ENCODE results near the gene CCDC18. TPM values are rescaled to one million over a fixed set of nuclear protein-coding genes. Genes with fewer than 3 reads are reported as not detected.
"Not testable (repeated sequence)": the region's sequence is repeated elsewhere in the genome, so short reads cannot be mapped to it uniquely, and the experiment has no call there.

The CCDC18 gene
- total RNA-seq, 1 experiment from 2014 or later = 21.0 TPM

GRCh38 chr1:93171549-93172034 lies 8.9 kb upstream of the CCDC18 start:
- peak; percentile 10 for DNase-seq (ENCODE audit: low read depth)

GRCh38 chr1:93172778-93173177 lies 7.7 kb upstream of the CCDC18 start:
- DNase-seq (ENCODE audit: low read depth) = peak; percentile 10

- not testable (repeated sequence) for DNase-seq (ENCODE audit: low read depth)
These were observed 5.9 kb upstream of the CCDC18 start for GRCh38 chr1:93174638-93175037.

- peak; percentile 55 for DNase-seq (ENCODE audit: low read depth)
These were observed 2.5 kb upstream of the CCDC18 start for GRCh38 chr1:93177991-93178390.

GRCh38 chr1:93178418-93178817 lies 2.1 kb upstream of the CCDC18 start:
- peak; percentile 16 for DNase-seq (ENCODE audit: low read depth)

- DNase-seq (ENCODE audit: low read depth) = peak; percentile 98
These were observed 420 bp upstream of the CCDC18 start, which contains the start of gene TMED5 for GRCh38 chr1:93179886-93180722. TMED5 (minus strand) TSS chr1:93180413; CDS start chr1:93180242, 171 bp downstream.

GRCh38 chr1:93186667-93187066 lies 6.1 kb downstream of the CCDC18 start:
- no peak for DNase-seq (ENCODE audit: low read depth)

GRCh38 chr1:93190432-93190831 lies 9.9 kb downstream of the CCDC18 start:
- no peak for DNase-seq (ENCODE audit: low read depth)

GRCh38 chr1:93194231-93194990 lies 13.9 kb downstream of the CCDC18 start:
- no peak for DNase-seq (ENCODE audit: low read depth)

- DNase-seq (ENCODE audit: low read depth) = no peak
These were observed 16.1 kb downstream of the CCDC18 start for GRCh38 chr1:93196591-93196990.

GRCh38 chr1:93199150-93199549 lies 18.6 kb downstream of the CCDC18 start:
- DNase-seq (ENCODE audit: low read depth) = no peak

GRCh38 chr1:93200086-93200620 lies 19.6 kb downstream of the CCDC18 start:
- DNase-seq (ENCODE audit: low read depth) = no peak

GRCh38 chr1:93200714-93201113 lies 20.2 kb downstream of the CCDC18 start:
- DNase-seq (ENCODE audit: low read depth) = no peak

GRCh38 chr1:93205892-93206566 lies 25.5 kb downstream of the CCDC18 start:
- DNase-seq (ENCODE audit: low read depth) = no peak

GRCh38 chr1:93206567-93206954 lies 26.0 kb downstream of the CCDC18 start:
- no peak for DNase-seq (ENCODE audit: low read depth)

GRCh38 chr1:93207211-93207610 lies 26.7 kb downstream of the CCDC18 start:
- DNase-seq (ENCODE audit: low read depth) = no peak

GRCh38 chr1:93215322-93215721 lies 34.8 kb downstream of the CCDC18 start:
- no peak for DNase-seq (ENCODE audit: low read depth)

GRCh38 chr1:93219443-93219842 lies 38.9 kb downstream of the CCDC18 start:
- peak; percentile 8 for DNase-seq (ENCODE audit: low read depth)

GRCh38 chr1:93220716-93221115 lies 40.2 kb downstream of the CCDC18 start:
- not testable (repeated sequence) for DNase-seq (ENCODE audit: low read depth)

- DNase-seq (ENCODE audit: low read depth) = no peak
These were observed 41.4 kb downstream of the CCDC18 start for GRCh38 chr1:93221913-93222312.

GRCh38 chr1:93223023-93223675 lies 42.6 kb downstream of the CCDC18 start:
- DNase-seq (ENCODE audit: low read depth) = no peak

All from RPMI7951 (cell line).